WI38 (cell line): ENCODE data around the gene CUX1.

Source experiments
- H3K4me3 ChIP-seq: 2 replicates; pipeline ENCODE4 v1.5.1; 2011; ENCODE audit warnings: low read depth, mild to moderate bottlenecking, control low read depth, low read length
- TF ChIP-seq, protein P1 (sequence below): IDR thresholded peaks from 2 replicates; pipeline ENCODE4 v1.5.1; 2012; ENCODE audit warnings: low read depth, mild to moderate bottlenecking, control low read depth, low read length

The CUX1 gene

DNA sequence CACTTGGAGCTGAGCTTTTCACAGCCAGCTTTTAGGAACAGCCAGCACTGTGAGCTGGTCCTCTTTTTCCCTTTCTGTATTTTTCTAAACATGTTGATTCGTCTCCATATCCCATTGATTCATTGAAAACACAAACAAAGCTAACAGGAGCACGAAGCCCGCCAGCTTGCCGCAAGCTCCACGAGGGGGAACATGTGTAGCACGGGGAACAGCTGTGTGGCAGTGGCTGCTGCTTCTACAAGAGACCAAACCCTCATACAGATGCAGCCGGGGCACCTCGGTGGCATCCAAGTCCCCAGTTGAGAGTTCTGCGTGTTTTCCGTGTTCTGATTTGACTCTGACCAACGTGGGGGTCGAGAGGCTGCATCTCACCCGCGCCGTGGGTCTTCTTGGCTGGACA, 388.5 kb downstream of the CUX1 start:
- TF ChIP-seq, protein P1, sequence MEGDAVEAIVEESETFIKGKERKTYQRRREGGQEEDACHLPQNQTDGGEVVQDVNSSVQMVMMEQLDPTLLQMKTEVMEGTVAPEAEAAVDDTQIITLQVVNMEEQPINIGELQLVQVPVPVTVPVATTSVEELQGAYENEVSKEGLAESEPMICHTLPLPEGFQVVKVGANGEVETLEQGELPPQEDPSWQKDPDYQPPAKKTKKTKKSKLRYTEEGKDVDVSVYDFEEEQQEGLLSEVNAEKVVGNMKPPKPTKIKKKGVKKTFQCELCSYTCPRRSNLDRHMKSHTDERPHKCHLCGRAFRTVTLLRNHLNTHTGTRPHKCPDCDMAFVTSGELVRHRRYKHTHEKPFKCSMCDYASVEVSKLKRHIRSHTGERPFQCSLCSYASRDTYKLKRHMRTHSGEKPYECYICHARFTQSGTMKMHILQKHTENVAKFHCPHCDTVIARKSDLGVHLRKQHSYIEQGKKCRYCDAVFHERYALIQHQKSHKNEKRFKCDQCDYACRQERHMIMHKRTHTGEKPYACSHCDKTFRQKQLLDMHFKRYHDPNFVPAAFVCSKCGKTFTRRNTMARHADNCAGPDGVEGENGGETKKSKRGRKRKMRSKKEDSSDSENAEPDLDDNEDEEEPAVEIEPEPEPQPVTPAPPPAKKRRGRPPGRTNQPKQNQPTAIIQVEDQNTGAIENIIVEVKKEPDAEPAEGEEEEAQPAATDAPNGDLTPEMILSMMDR = no peak
- H3K4me3 ChIP-seq = no peak overlapping the region

DNA sequence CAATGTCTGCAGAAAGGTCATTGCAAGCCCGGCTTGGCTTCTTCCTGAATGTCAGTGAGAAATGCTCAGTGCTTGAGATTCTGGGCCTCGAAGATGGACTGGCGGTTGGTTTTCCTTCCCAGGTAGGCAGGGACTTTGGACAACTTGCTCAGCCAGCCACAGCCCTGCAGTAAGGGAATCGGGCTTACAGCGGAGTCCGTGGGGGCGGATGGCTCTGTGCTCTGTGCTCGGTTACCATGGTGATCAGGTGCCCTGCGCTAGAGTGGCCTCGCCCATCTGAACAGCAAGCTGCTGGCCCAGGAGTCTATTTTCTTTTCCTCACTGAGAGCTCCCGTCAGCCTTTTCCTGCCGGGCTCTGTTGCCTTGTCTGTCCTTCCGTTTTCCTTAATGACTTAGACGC, 391.4 kb downstream of the CUX1 start:
- H3K4me3 ChIP-seq = no peak overlapping the region
- TF ChIP-seq, protein P1 = no peak

DNA sequence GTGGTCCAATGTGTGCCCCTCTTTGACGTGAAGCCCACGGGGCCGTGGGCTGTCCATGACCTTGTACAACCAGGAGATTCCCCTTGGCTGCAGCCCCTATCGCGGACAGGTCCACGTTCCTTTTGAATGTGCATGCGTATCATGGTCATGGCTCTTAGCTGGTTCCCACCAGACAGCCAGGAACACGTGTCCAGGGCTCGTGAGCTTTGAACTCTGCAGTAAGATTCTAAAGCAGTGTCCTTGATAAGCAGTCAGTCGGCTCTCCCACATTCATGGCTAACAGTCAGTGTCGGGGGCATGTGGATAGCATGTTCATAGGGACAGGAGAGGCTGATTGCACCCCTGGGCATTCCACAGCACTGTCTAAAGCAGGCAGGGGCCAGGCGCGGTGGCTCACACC, 393.4 kb downstream of the CUX1 start:
- no peak overlapping the region for H3K4me3 ChIP-seq
- TF ChIP-seq, protein P1 = no peak

DNA sequence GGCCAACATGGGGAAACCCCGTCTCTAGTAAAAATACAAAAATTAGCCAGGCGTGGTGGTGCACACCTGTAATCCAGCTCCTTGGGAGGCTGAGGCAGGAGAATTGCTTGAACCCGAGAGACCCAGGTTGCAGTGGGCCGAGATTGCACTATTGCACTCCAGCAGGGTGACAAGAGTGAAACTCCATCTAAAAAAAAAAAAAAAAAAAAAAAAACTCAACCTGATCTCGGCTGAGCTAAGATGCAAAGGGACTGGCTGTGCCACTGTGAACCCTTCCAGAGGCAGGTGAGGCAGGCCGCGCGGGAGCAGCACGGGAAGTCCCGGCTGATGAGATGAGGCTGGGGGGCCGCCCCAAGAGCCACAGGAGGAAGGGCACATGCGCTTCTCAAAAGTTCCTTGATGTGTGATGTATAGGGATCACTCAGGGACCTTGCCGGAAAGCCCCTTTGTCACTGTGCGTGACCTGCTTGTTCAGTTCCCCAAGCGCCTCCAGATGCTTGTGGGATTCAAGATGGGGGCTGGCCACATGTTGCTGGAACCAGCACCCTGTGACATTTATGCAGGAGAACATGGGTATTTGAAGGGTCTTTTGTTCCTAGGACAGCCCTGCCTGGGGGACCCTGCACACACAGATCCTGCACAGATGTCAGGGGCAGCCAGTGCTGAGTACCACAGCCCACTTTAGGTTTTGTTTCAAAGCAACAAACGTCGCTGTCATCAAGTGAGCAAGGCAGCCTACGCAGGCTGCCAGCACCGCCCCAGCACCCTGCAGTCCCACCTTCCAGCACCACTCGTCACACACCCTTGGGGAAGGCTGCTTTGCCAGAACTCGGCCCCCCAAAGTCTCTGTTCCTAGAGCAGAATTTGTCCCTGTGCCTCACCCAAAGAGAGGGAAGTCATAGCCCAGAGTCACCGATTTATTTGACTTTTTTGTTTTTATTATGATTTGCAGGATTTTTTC, 394.4 kb downstream of the CUX1 start:
- H3K4me3 ChIP-seq = no peak overlapping the region
- TF ChIP-seq, protein P1 = no peak

DNA sequence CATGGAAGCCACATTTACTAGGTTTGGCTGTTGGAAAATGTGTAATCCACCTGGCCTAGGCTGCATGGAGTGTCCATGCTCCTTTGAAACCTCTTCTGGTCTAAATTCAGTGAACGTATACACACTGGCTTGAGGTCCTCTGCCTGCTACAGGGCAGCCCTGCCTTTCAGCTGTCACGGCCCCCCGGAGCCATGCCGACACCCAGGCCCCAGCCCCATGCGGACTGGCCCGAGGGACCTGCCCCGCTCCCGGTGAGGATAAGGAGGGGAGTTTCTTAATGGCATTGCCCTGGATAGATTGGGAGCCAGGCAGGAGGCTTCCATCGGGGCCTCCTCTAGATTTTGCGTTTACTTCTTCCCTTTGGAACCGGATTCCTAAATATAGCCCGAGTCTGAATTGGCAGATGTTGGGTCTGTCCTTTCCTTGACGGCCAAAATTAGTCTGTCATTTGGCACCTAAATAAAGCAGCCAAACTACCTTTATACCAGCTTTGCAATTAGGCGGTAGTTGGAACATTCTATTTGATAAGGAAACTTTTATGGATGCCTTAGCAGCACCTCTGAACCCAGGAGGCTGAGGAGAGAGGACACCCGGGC, 397.1 kb downstream of the CUX1 start:
- TF ChIP-seq, protein P1 = no peak
- H3K4me3 ChIP-seq = no peak overlapping the region

DNA sequence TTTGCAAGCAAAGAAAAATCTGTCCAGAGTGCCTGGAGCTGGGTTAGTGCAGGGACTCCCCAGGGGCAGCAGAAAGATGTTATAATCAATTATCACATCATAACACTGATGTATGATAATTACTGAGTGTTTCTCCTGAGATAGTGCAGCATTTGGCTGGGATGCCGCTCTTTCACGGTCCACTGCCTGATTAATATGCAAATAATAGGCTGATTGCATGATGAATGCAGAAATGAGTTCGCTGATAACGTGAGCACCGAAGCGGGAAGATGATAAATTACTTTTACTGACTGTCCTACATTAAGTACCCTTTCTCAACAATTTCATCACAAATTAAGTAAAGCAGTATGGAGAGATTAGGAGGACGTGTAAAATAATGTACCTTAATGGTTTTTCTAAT, 397.8 kb downstream of the CUX1 start:
- TF ChIP-seq, protein P1 = no peak
- H3K4me3 ChIP-seq = no peak overlapping the region

DNA sequence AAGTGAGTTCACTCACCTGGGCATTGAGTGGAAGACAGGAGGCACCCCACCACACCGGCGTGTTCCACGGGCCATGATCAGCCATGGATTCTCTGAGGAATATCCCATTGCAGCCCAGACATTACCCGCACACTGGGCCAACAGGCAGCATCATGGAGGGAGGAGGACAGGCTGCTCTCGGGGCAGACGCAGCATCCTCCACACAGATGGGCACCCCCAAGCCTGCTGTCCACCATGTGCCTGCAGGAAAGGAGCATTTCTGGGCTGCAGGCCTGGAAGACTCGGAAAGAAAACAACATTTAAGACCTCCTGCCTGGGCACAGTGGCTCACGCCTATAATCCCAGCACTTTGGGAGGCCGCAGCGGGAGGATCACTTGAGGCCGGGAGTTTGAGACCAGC, 398.3 kb downstream of the CUX1 start:
- no peak overlapping the region for H3K4me3 ChIP-seq
- TF ChIP-seq, protein P1 = no peak
